Type B pancreatic cell (in vitro differentiated cells): ENCODE measurements around the gene ZBTB46. TPM values are rescaled to one million over a fixed set of nuclear protein-coding genes. Genes with fewer than 3 reads are reported as not detected.
A peak's percentile ranks its signal among the peaks of the same experiment; 100 is the strongest.

ENCODE experiments used
- DNase-seq: peaks from one replicate; pipeline ENCODE4 v3.0.0; 2021; ENCODE audit warnings: mixed read lengths; ENCODE audit not compliant: unreplicated experiment; ENCODE audit errors: extremely low spot score
- H3K27ac Mint-ChIP-seq: 2 replicates; pipeline ENCODE4 v1.8.0; 2021; ENCODE audit warnings: mild to moderate bottlenecking, mixed read lengths
- H3K27me3 Mint-ChIP-seq: 2 replicates; pipeline ENCODE4 v1.8.0; 2021; ENCODE audit warnings: mixed read lengths
- H3K36me3 Mint-ChIP-seq: 2 replicates; pipeline ENCODE4 v1.8.0; 2021; ENCODE audit warnings: mixed read lengths
- H3K4me1 Mint-ChIP-seq: one replicate; pipeline ENCODE4 v1.8.0; 2021; ENCODE audit warnings: mixed read lengths; ENCODE audit not compliant: unreplicated experiment
- H3K4me3 Mint-ChIP-seq: 2 replicates; pipeline ENCODE4 v1.8.0; 2021; ENCODE audit warnings: mild to moderate bottlenecking, mixed read lengths
- H3K9me3 Mint-ChIP-seq: 2 replicates; pipeline ENCODE4 v1.8.0; 2021; ENCODE audit warnings: mixed read lengths
- total RNA-seq: library from RNA; stranded (reverse); gene quantifications from 2 replicates; pipeline ENCODE4 v1.2.1, GENCODE V29; 2021; ENCODE audit warnings: low replicate concordance
- TF ChIP-seq, protein P1 (sequence below): fragments of 200-600 bp; sonication (generic); conservative IDR thresholded peaks from 2 replicates; pipeline ENCODE4 v1.5.0; 2021; ENCODE audit warnings: antibody characterized with exemption, mild to moderate bottlenecking

ZBTB46 gene
- total RNA-seq, 1 donor from 2014 or later = 13.6 TPM

DNA sequence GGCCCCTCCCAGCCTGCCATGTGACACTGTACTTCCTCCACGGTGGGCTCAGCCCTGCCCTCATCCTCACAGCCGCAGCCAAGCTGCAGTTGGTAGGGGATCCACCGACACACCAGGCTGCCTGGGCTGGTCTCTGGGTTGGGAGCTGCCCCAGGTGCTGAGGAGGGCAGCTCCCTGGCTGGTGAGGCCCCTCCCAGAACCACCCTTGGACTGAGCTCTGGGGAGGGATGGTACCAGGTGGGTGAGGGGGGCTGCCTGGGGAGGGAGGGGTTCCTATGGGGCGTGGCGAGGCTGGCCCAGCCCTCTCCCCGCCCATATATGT lies 134.8 kb downstream of the ZBTB46 start:
- H3K27ac Mint-ChIP-seq = peak overlapping the region; percentile 51
- H3K27me3 Mint-ChIP-seq = no peaks in the 10 kb centered on the region
- TF ChIP-seq, protein P1, sequence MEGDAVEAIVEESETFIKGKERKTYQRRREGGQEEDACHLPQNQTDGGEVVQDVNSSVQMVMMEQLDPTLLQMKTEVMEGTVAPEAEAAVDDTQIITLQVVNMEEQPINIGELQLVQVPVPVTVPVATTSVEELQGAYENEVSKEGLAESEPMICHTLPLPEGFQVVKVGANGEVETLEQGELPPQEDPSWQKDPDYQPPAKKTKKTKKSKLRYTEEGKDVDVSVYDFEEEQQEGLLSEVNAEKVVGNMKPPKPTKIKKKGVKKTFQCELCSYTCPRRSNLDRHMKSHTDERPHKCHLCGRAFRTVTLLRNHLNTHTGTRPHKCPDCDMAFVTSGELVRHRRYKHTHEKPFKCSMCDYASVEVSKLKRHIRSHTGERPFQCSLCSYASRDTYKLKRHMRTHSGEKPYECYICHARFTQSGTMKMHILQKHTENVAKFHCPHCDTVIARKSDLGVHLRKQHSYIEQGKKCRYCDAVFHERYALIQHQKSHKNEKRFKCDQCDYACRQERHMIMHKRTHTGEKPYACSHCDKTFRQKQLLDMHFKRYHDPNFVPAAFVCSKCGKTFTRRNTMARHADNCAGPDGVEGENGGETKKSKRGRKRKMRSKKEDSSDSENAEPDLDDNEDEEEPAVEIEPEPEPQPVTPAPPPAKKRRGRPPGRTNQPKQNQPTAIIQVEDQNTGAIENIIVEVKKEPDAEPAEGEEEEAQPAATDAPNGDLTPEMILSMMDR = no peak
- DNase-seq = no peak
- no peaks in the 10 kb centered on the region for H3K36me3 Mint-ChIP-seq
- no peak overlapping the region for H3K4me3 Mint-ChIP-seq
- no peaks in the 10 kb centered on the region for H3K4me1 Mint-ChIP-seq
- H3K9me3 Mint-ChIP-seq = no peaks in the 10 kb centered on the region

DNA sequence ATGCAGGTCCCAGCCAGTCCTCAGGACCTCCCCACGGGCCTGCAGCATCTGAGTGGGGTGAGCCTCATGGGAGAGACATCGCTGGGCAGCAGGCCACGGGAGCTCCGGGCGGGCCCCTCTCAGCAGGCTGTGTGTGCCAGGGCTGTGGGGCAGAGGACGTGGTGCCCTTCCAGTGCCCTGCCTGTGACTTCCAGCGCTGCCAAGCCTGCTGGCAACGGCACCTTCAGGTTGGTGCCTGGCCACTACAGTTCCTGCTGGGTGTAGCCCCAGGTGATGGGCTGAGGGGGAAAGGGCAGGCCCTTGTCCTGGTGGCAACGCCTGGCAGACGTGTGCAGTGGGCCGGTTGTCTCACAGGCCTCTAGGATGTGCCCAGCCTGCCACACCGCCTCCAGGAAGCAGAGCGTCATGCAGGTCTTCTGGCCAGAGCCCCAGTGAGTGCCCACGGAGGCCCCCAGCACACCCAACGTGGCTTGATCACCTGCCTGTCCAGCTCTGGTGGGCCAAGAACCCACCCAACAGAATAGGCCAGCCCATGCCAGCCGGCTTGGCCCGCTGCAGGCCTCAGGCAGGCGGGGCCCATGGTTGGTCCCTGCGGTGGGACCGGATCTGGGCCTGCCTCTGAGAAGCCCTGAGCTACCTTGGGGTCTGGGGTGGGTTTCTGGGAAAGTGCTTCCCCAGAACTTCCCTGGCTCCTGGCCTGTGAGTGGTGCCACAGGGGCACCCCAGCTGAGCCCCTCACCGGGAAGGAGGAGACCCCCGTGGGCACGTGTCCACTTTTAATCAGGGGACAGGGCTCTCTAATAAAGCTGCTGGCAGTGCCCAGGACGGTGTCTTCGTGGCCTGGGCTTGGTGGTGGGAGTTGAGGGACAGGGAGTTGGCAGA lies 135.4 kb downstream of the ZBTB46 start:
- TF ChIP-seq, protein P1 = no peak

DNA sequence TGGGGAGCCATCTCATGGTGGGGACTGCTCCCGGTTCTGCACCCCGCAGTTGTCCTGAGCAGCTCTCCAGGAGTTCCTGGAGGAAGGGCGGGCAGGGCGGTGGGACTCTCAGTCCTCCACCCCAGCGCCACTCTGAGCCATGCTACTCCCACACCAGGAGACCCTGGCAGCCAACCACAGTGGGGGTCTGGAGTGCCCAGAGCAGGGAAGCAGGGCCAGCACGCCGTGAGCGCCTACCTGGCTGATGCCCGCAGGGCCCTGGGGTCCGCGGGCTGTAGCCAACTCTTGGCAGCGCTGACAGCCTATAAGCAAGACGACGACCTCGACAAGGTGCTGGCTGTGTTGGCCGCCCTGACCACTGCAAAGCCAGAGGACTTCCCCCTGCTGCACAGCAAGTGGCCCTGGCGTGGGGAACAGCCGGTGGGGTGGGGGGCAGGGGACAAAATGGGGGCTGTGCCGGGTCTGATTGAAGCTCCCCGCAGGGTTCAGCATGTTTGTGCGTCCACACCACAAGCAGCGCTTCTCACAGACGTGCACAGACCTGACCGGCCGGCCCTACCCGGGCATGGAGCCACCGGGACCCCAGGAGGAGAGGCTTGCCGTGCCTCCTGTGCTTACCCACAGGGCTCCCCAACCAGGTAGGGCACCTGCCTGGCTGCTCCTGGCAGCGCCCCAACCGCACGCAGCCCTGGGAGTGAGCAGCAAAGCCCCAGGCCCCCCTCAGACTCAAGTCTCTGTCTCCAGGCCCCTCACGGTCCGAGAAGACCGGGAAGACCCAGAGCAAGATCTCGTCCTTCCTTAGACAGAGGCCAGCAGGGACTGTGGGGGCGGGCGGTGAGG lies 136.3 kb downstream of the ZBTB46 start:
- Mint-ChIP-seq H3K9me3 (no peaks in the 10 kb centered on the region), H3K36me3 (no peaks in the 10 kb centered on the region), H3K27ac (no peak overlapping the region), H3K4me1 (no peaks in the 10 kb centered on the region), H3K27me3 (no peaks in the 10 kb centered on the region), H3K4me3 (no peak overlapping the region)
- TF ChIP-seq, protein P1 = no peak
- no peak for DNase-seq

More for the DNA sequence above, 135.4 kb downstream of the ZBTB46 start:
- no peaks in the 10 kb centered on the region for H3K36me3 Mint-ChIP-seq
- H3K4me3 Mint-ChIP-seq = no peak overlapping the region
- H3K27ac Mint-ChIP-seq = peak overlapping the region; percentile 51
- no peaks in the 10 kb centered on the region for H3K4me1 Mint-ChIP-seq
- H3K9me3 Mint-ChIP-seq = no peaks in the 10 kb centered on the region
- DNase-seq = no peak
- no peaks in the 10 kb centered on the region for H3K27me3 Mint-ChIP-seq

DNA sequence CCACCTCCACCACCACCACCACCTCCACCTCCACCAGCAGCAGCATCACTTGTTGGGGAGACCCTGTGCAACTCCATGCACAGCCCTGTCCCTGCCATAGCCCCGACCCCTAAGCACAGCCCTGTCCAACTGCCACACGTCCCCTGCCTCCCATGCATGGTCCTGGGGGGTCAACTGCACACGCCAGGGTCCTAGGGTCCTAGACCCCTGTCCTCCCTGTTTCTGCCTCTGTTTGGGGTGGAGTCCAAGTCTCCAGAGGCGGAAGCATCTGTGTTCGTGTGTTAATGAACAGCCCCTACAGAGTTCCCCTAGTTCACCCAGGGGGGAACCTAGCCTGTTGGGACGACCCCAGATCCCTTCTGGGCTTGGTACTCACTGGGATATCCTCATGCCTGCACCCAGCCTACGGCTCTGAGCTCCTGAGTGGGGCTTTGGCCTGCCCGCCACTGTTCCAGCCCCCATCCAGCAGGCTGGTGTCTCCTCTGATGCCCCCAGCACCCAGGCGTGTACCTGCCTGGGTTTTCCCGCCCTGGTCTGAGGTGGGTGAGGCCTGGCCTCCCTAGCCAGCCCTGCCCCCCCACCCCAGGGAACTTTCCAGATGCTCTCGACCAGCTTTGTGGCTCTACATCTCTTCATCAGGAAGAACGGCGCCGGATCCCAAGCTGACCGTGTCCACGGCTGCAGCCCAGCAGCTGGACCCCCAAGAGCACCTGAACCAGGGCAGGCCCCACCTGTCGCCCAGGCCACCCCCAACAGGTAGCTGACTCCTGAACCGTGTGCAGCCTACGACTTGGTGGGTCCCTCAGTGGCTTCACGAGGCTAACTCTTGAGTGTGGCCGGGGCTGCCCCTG lies 137.1 kb downstream of the ZBTB46 start:
- Mint-ChIP-seq H3K9me3 (no peaks in the 10 kb centered on the region), H3K27me3 (no peaks in the 10 kb centered on the region), H3K4me3 (no peak overlapping the region), H3K27ac (no peak overlapping the region), H3K4me1 (no peaks in the 10 kb centered on the region), H3K36me3 (no peaks in the 10 kb centered on the region)
- TF ChIP-seq, protein P1 = no peak
- no peak for DNase-seq

Other genes with a start within 250 kb of the ZBTB46 start
- 11.9 and 13.9 TPM in 2 replicates for gene GMEB2, start 204.2 kb downstream of the ZBTB46 start, total RNA-seq
- 38.9 and 40.8 TPM in 2 replicates for gene STMN3, start 177.8 kb downstream of the ZBTB46 start, total RNA-seq
- gene RTEL1, start 173.0 kb downstream of the ZBTB46 start, total RNA-seq = 20.7 and 39.2 TPM in 2 replicates
- gene TNFRSF6B, start 134.6 kb downstream of the ZBTB46 start, total RNA-seq = not detected in 2 replicates
- gene ARFRP1, start 123.3 kb downstream of the ZBTB46 start, total RNA-seq = 37.2 and 45.0 TPM in 2 replicates
- gene ZGPAT, start 123.2 kb downstream of the ZBTB46 start, total RNA-seq = 28.7 and 32.8 TPM in 2 replicates
- gene LIME1, start 94.6 kb downstream of the ZBTB46 start, total RNA-seq = 6.3 and 11.3 TPM in 2 replicates
- 52.6 and 75.6 TPM in 2 replicates for gene SLC2A4RG, start 91.5 kb downstream of the ZBTB46 start, total RNA-seq
- not detected in 2 replicates for gene ABHD16B, start 30.2 kb upstream of the ZBTB46 start, total RNA-seq
- 76.5 and 96.3 TPM in 2 replicates for gene TPD52L2, start 34.0 kb upstream of the ZBTB46 start, total RNA-seq
- 44.1 and 51.9 TPM in 2 replicates for gene DNAJC5, start 63.9 kb upstream of the ZBTB46 start, total RNA-seq
- 44.1 and 49.7 TPM in 2 replicates for gene UCKL1, start 125.2 kb upstream of the ZBTB46 start, total RNA-seq
- gene ZNF512B, start 138.7 kb upstream of the ZBTB46 start, total RNA-seq = 34.7 and 40.8 TPM in 2 replicates
- 7.4 and 16.9 TPM in 2 replicates for gene SAMD10, start 148.4 kb upstream of the ZBTB46 start, total RNA-seq
- gene PRPF6, start 149.9 kb upstream of the ZBTB46 start, total RNA-seq = 64.3 and 67.9 TPM in 2 replicates
- gene C20orf204, start 204.9 kb upstream of the ZBTB46 start, total RNA-seq = 3.0 and 7.4 TPM in 2 replicates
- 0.72 and 1.2 TPM in 2 replicates for gene SOX18, start 218.4 kb upstream of the ZBTB46 start, total RNA-seq
- 33.4 and 73.3 TPM in 2 replicates for gene TCEA2, start 231.9 kb upstream of the ZBTB46 start, total RNA-seq
- 8.4 and 9.5 TPM in 2 replicates for gene RGS19, start 248.3 kb upstream of the ZBTB46 start, total RNA-seq
- 0.50 and 1.9 TPM in 2 replicates for gene OPRL1, start 248.8 kb upstream of the ZBTB46 start, total RNA-seq